GM10266 (cell line): ENCODE measurements around the gene TENM4.

Experiments used
- DNase-seq: peaks from one replicate; pipeline ENCODE4 v3.0.0; 2012; ENCODE audit errors: extremely low spot score
- TF ChIP-seq, protein P1 (sequence below): IDR thresholded peaks from 2 replicates; pipeline ENCODE4 v1.5.1; 2012; ENCODE audit warnings: mild to moderate bottlenecking, low read depth; ENCODE audit not compliant: control insufficient read depth, insufficient read depth; ENCODE audit errors: missing control alignments

Gene TENM4

DNA sequence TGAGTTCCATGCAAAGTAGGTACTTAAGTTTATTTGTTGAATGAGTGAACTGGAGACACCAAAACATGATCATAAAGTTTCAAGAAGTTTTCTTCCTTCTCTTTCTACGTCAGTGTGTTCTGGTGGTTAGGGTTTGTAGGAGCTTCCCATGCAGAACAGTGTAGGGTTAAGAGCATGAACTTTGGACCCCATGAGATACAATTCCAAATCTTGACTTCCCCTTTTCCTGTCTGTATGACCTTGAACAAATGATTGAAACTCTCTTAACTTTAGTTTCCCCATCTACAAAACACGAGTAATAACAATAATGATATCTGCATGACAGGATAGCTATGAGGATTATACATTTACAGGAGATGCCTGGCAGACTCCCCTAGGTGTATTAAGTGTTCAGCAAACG is 41.0 kb upstream of the TENM4 start:
- TF ChIP-seq, protein P1, sequence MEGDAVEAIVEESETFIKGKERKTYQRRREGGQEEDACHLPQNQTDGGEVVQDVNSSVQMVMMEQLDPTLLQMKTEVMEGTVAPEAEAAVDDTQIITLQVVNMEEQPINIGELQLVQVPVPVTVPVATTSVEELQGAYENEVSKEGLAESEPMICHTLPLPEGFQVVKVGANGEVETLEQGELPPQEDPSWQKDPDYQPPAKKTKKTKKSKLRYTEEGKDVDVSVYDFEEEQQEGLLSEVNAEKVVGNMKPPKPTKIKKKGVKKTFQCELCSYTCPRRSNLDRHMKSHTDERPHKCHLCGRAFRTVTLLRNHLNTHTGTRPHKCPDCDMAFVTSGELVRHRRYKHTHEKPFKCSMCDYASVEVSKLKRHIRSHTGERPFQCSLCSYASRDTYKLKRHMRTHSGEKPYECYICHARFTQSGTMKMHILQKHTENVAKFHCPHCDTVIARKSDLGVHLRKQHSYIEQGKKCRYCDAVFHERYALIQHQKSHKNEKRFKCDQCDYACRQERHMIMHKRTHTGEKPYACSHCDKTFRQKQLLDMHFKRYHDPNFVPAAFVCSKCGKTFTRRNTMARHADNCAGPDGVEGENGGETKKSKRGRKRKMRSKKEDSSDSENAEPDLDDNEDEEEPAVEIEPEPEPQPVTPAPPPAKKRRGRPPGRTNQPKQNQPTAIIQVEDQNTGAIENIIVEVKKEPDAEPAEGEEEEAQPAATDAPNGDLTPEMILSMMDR = no peak
- DNase-seq = no peak

DNA sequence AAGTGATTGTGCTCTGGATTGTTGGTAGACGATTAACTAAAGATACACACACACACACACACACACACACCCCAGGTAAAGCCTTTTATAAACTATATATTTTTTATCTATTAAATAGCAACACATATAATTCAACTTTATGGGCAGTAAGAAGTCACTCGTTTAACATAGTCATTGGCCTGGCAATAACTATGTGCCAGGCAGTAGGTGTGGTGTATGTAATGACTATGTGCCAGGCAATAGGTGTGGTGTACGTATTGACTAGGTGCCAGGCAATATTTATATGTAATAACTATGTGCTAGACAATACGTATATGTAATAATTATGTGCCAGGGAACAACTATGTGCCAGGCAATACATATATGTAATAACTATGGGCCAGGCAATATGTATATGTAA is 40.0 kb upstream of the TENM4 start:
- no peak for DNase-seq
- TF ChIP-seq, protein P1 = no peak

DNA sequence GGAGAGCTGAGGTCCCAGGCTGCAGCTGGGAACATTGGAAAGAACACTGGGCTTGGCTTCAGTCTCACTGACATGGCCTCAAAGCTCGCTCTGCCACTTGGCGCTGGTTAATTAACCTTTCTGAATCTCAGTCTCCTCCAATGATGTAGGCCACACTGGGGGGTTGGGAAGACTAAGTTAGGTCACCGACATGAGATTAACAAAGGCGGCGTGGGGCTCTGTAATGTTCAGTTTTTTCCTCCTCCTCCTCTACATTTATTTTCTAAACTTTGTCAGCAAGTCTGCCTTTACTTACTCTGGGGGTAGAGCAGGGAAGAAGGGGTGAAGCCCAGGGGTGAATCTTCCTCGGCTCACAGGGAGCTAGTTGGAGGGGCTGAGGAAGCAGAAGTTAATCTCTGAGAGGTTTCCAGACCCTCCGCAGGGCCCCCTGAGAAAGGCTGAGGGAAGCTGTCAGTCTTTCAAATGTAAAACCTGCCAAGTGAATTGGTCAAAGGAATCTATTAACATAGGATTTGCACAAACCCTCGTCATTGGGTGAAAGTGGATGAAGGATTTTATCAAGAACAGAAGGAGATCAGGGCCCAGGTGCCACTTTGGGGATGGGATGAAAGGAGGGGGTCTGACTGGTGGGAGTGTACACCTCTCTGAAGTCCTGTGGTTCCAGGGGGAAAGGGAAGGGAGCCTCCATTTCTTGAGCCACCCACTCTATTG is 32.1 kb upstream of the TENM4 start:
- DNase-seq = no peak
- TF ChIP-seq, protein P1 = no peak

DNA sequence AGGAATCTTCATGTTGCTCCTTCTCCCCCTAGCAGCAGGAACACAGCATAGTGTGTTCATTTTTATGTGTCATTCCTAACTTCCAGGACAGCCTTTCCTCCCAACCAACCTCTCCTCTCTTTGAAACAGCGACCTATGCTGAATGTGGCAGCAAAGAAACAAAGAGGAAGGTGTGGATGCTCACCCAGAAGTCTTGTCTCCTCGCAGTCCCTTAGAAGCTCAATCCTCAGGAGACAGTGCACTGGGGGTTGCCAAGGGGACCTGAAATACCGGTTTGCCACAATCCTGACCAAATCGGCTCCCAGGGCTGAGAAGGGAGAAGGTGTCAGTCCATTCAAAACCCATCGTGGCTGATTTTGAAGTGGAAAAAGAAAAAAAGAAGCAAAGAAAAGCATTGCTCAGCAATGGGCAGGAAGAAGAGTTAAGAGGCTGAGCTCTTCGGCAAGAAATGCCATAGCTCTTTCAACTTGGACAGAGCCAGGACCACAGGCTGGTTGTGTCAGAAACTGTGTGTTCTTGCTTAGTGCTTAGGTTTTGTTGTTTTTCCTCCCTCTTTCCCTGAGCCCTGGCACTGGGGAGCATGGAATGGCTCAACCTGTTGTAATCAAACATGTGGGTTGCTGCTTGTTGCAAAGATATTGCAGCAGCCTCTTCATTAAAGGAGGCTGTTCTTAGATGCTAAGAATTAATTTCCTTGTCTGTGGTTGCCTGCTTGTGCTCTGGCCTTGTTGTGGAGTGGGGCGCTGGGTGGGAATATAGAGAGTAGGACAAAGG is 30.4 kb upstream of the TENM4 start:
- TF ChIP-seq, protein P1 = no peak
- DNase-seq = no peak

DNA sequence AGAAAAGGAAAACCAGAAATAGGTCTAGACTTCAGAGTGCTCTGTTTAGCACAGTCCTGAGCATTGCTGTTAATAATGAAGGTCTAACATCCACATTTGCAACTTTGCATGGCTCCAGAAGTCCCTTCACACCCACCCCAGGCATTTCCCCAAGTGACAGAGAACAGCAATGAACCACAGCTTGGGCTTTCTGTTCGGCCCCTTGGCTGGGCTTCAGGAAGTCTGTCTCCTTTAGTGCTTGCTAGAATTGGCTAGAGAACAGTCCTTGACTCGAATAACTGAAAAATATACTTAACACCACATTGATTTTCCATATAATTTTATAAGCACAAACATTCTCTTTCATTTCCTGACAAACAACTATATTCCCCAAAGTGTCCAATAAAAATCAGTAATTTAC is 29.3 kb upstream of the TENM4 start:
- no peak for DNase-seq
- TF ChIP-seq, protein P1 = no peak

DNA sequence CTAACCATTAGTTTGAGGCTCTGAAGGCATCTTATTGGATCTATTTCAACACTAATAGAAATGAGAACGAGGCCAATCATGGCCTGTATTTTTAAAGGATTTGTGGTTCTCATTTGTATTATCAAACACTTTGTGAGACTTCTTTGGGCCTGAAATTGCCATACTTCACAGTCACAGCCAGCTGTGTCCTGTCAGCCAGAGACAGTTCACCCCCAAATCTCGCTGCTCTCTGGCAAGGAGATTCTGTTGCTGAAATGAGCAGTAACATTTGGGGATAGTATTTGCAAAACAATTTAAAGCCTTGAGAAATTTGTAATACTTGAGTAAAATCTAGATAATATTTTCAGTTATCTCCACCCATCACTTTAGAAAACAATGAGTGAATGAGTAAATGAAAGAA is 26.9 kb upstream of the TENM4 start:
- no peak for DNase-seq
- TF ChIP-seq, protein P1 = no peak

DNA sequence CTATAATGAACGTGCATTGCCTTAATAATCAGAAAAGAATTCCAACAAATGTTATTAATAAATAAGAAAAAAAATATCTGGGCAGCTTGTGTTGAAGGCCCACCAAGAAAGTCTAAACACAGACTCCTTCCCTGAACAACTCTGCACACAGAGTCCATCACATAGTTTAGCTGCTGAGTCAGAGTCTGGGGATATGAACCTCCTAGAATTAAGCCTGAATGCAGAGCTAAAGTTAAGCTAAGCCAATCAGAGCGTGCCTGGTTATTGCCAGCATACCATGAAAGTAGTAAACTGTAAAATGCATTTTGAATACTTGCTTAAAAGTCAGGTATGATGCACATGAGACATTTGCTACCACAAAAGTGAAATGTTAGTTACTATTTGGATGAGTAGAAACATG is 25.6 kb upstream of the TENM4 start:
- no peak for DNase-seq
- TF ChIP-seq, protein P1 = no peak
